Esophagus muscularis mucosa (tissue), 4 donors: ENCODE measurements around the gene ASPSCR1. TPM values are rescaled to one million over a fixed set of nuclear protein-coding genes. Genes with fewer than 3 reads are reported as not detected.
"Not testable (repeated sequence)": the region's sequence is repeated elsewhere in the genome, so short reads cannot be mapped to it uniquely, and the experiment has no call there.

ENCODE experiments used
- DNase-seq: peaks from one replicate; pipeline ENCODE4 v3.0.0-alpha.2; 2017; ENCODE audit errors: extremely low spot score
- H3K27ac ChIP-seq, 4 donors: fragments of 200-600 bp; sonication (generic); replicated peaks in 1 of 4; 1 replicate in 3 of 4; 2 replicates in 1 of 4; pipeline ENCODE4 v1.5.1; 2016 to 2019; ENCODE audit warnings: mild to moderate bottlenecking in 1 of 4
- H3K27me3 ChIP-seq, 4 donors: fragments of 200-600 bp; sonication (generic); one replicate each; pipeline versions ENCODE4 v1.5.1 to v1.6.0; 2016 to 2019
- H3K36me3 ChIP-seq, 4 donors: fragments of 200-600 bp; sonication (generic); one replicate each; pipeline ENCODE4 v1.5.1; 2016 to 2019
- H3K4me1 ChIP-seq, 4 donors: fragments of 200-600 bp; sonication (generic); one replicate each; pipeline ENCODE4 v1.5.1; 2016 to 2019
- H3K4me3 ChIP-seq, 4 donors: fragments of 200-600 bp; sonication (generic); 1 replicate in 2 of 4; 2 replicates in 2 of 4; pipeline ENCODE4 v1.5.1; 2016 to 2019; ENCODE audit warnings: mild to moderate bottlenecking in 4 of 4, moderate library complexity in 1 of 4
- H3K9me3 ChIP-seq, 4 donors: fragments of 200-600 bp; sonication (generic); 1 replicate in 3 of 4; 2 replicates in 1 of 4; pipeline ENCODE4 v1.5.1; 2016 to 2019
- CTCF ChIP-seq, 3 experiments: fragments of 200-600 bp in 2 of 3; fragments of 450-650 bp in 1 of 3; sonication (generic) in 2 of 3; IDR thresholded peaks; one replicate each; pipeline ENCODE4 v1.5.1; 2017 to 2019; ENCODE audit warnings: antibody characterized with exemption in 3 of 3, mild to moderate bottlenecking in 2 of 3, moderate library complexity in 1 of 3
- EP300 ChIP-seq: sonication (generic); formaldehyde crosslinking; IDR thresholded peaks from one replicate; pipeline ENCODE4 v1.6.1; 2017; ENCODE audit warnings: antibody characterized with exemption
- POLR2A ChIP-seq: fragments of 450-650 bp; IDR thresholded peaks from one replicate; pipeline ENCODE4 v1.6.1; 2017; ENCODE audit warnings: antibody characterized with exemption, moderate library complexity, mild to moderate bottlenecking, low read depth
- POLR2AphosphoS5 ChIP-seq, 2 donors: sonication (generic); formaldehyde crosslinking; IDR thresholded peaks; one replicate each; pipeline ENCODE4 v1.6.1; 2017; ENCODE audit warnings: antibody characterized with exemption in 2 of 2
- WGBS: methylation state at CpG from one replicate; pipeline ENCODE4 v1.1.5; 2018; 5-methylcytosine and 5-hydroxymethylcytosine counted together
- intact Hi-C: fragments of 100-400 bp; cut with DNase I; formaldehyde crosslinking; loops from one replicate; pipeline ENCODE4 v1.15.1; 2023
- total RNA-seq, 4 donors: library from RNA; depleted of rRNA; stranded (reverse); fragments of >200 nt; gene quantifications; one replicate each; pipeline versions ENCODE4 v1.1.0 to v1.2.1, GENCODE V29; 2016

The ASPSCR1 gene
- total RNA-seq, 4 donors from 2014 or later = 15.9 to 18.4 (median 17.3) TPM

- peaks cover 0 to 13% (median 6%) of the 10 kb centered on the region in 4 donors for H3K27me3 ChIP-seq
- intact Hi-C loops = no loop called here
- WGBS = 51% methylated on average over 12 of the region's 23 CpGs
Measured at GRCh38 chr17:82036634-82037091, 59.2 kb downstream of the ASPSCR1 start.

GRCh38 chr17:82037092-82037888 lies 59.9 kb downstream of the ASPSCR1 start, which contains the start of gene DCXR:
Gene DCXR, minus strand, starts transcription at chr17:82037697. Its CDS starts 15 bp downstream, at chr17:82037682.
- Histone ChIP-seq H3K9me3 (no peaks in the 10 kb centered on the region), H3K4me1 (peaks cover 18 to 27% (median 24%) of the 10 kb centered on the region in 4 donors), H3K27ac (peak within 1 kb of the TSS; percentile 92 to 98 (median 96)), H3K27me3 (peaks cover 0 to 8% (median 2%) of the 10 kb centered on the region in 4 donors), H3K4me3 (peak within 1 kb of the TSS; percentile 65 to 83 (median 66)), H3K36me3 (peaks cover 0 to 11% (median 3%) of the 10 kb centered on the region in 4 donors)
- WGBS = 0% methylated on average over 15 of the region's 92 CpGs
- intact Hi-C loops = no loop called here
- DNase-seq = peak; percentile 99
- TF ChIP-seq POLR2AphosphoS5 (IDR thresholded peaks at IDR 0.05) (peak; percentile 94 to 98), POLR2A (peak; percentile 82), CTCF (IDR thresholded peaks at IDR 0.05) (peak; percentile 60 to 84 (median 64)), EP300 (no peak)

More at GRCh38 chr17:82036634-82037091, 59.2 kb downstream of the ASPSCR1 start:
- no peak for DNase-seq
- TF ChIP-seq CTCF (IDR thresholded peaks at IDR 0.05) (no peak), POLR2AphosphoS5 (IDR thresholded peaks at IDR 0.05) (no peak), EP300 (no peak), POLR2A (no peak)
- H3K4me1 ChIP-seq = peaks cover 22 to 33% (median 30%) of the 10 kb centered on the region in 4 donors
- H3K9me3 ChIP-seq = no peaks in the 10 kb centered on the region
- peak overlapping the region; percentile 65 to 83 (median 66) for H3K4me3 ChIP-seq
- peaks cover 0 to 11% (median 3%) of the 10 kb centered on the region in 4 donors for H3K36me3 ChIP-seq
- peak overlapping the region; percentile 92 to 98 (median 96) for H3K27ac ChIP-seq

- 9% methylated on average over 10 of the region's 10 CpGs for WGBS
- no peak for DNase-seq
- intact Hi-C loops = no loop called here
Measured at GRCh38 chr17:82037889-82038195, 60.4 kb downstream of the ASPSCR1 start.

GRCh38 chr17:82038796-82039409 lies 61.5 kb downstream of the ASPSCR1 start:
- H3K4me1 ChIP-seq = peaks cover 18 to 25% (median 22%) of the 10 kb centered on the region in 4 donors
- DNase-seq, H3K4me3 ChIP-seq, intact Hi-C loops, H3K27ac ChIP-seq, H3K27me3 ChIP-seq, H3K9me3 ChIP-seq: not testable (repeated sequence)
- WGBS = 86% methylated on average over 16 of the region's 16 CpGs
- H3K36me3 ChIP-seq = peaks cover 0 to 11% (median 3%) of the 10 kb centered on the region in 4 donors

More at GRCh38 chr17:82037889-82038195, 60.4 kb downstream of the ASPSCR1 start:
- no peak for TF ChIP-seq EP300
- TF ChIP-seq CTCF (IDR thresholded peaks at IDR 0.05) = no peak
- TF ChIP-seq POLR2AphosphoS5 (IDR thresholded peaks at IDR 0.05) = no peak
- TF ChIP-seq POLR2A = no peak
- Histone ChIP-seq H3K4me1 (peaks cover 18 to 25% (median 22%) of the 10 kb centered on the region in 4 donors), H3K9me3 (no peaks in the 10 kb centered on the region), H3K4me3 (peak overlapping the region; percentile 65 to 83 (median 66)), H3K27me3 (peaks cover 0 to 2% (median 0%) of the 10 kb centered on the region in 4 donors), H3K36me3 (peaks cover 0 to 11% (median 3%) of the 10 kb centered on the region in 4 donors), H3K27ac (peak overlapping the region; percentile 92 to 98 (median 96))
